Measurements from ENCODE around the gene PIEZO2. TPM values are rescaled to one million over a fixed set of nuclear protein-coding genes. Genes with fewer than 3 reads are reported as not detected.

Gene PIEZO2
- total RNA-seq, 4 donors from 2014 or later: 0.18 to 3.0 (median 0.21) TPM

GRCh38 chr18:11089931-11090715, 59.2 kb downstream of the PIEZO2 start:
- intact Hi-C loops (cut with DNase I; ENCODE audit: low total_unique reads): no loop called here
- DNase-seq (no peak), ATAC-seq (no peak)
- in situ Hi-C loops (cut with MboI; ENCODE audit: low sequenced_read_pairs in 4 of 4): no loop called here
- Histone ChIP-seq H3K27ac (no peak overlapping the region), H3K27me3 (no peaks in the 10 kb centered on the region), H3K4me3 (no peak overlapping the region), H3K4me1 (no peaks in the 10 kb centered on the region), H3K36me3 (no peaks in the 10 kb centered on the region), H3K9me3 (no peaks in the 10 kb centered on the region)
- TF ChIP-seq POLR2A (IDR thresholded peaks at IDR 0.05) (no peak), CTCF (IDR thresholded peaks at IDR 0.05 in 4 of 5, conservative IDR thresholded peaks at IDR 0.05 in 1 of 5) (no peak)

- in situ Hi-C loops (cut with MboI; ENCODE audit: low sequenced_read_pairs in 4 of 4) (no loop called here), intact Hi-C loops (cut with DNase I; ENCODE audit: low total_unique reads) (no loop called here)
- ATAC-seq (no peak), DNase-seq (no peak)
- Histone ChIP-seq H3K27me3 (no peaks in the 10 kb centered on the region), H3K4me1 (no peaks in the 10 kb centered on the region), H3K27ac (no peak overlapping the region), H3K4me3 (no peak overlapping the region), H3K9me3 (no peaks in the 10 kb centered on the region), H3K36me3 (no peaks in the 10 kb centered on the region)
- no peak for TF ChIP-seq CTCF (IDR thresholded peaks at IDR 0.05 in 4 of 5, conservative IDR thresholded peaks at IDR 0.05 in 1 of 5)
- TF ChIP-seq POLR2A (IDR thresholded peaks at IDR 0.05): no peak
Measured at GRCh38 chr18:11081009-11081532, 68.3 kb downstream of the PIEZO2 start.

GRCh38 chr18:11078491-11078890, 70.9 kb downstream of the PIEZO2 start:
- H3K27me3 ChIP-seq: no peaks in the 10 kb centered on the region
- TF ChIP-seq CTCF (IDR thresholded peaks at IDR 0.05 in 4 of 5, conservative IDR thresholded peaks at IDR 0.05 in 1 of 5): no peak
- TF ChIP-seq POLR2A (IDR thresholded peaks at IDR 0.05): no peak
- H3K36me3 ChIP-seq: no peaks in the 10 kb centered on the region
- in situ Hi-C loops (cut with MboI; ENCODE audit: low sequenced_read_pairs in 4 of 4) (no loop called here), intact Hi-C loops (cut with DNase I; ENCODE audit: low total_unique reads) (no loop called here)
- H3K4me1 ChIP-seq: peaks cover 0 to 7% of the 10 kb centered on the region in 2 donors
- H3K9me3 ChIP-seq: no peaks in the 10 kb centered on the region
- no peak overlapping the region for H3K27ac ChIP-seq
- no peak for ATAC-seq
- DNase-seq: no peak
- H3K4me3 ChIP-seq: no peak overlapping the region

GRCh38 chr18:11077548-11078187, 71.7 kb downstream of the PIEZO2 start:
- DNase-seq (no peak), ATAC-seq (no peak)
- in situ Hi-C loops (cut with MboI; ENCODE audit: low sequenced_read_pairs in 4 of 4): no loop called here
- Histone ChIP-seq H3K27ac (no peak overlapping the region), H3K36me3 (no peaks in the 10 kb centered on the region), H3K27me3 (no peaks in the 10 kb centered on the region), H3K4me3 (no peak overlapping the region), H3K4me1 (peaks cover 0 to 7% of the 10 kb centered on the region in 2 donors), H3K9me3 (no peaks in the 10 kb centered on the region)
- TF ChIP-seq CTCF (IDR thresholded peaks at IDR 0.05 in 4 of 5, conservative IDR thresholded peaks at IDR 0.05 in 1 of 5) (no peak), POLR2A (IDR thresholded peaks at IDR 0.05) (no peak)
- intact Hi-C loops (cut with DNase I; ENCODE audit: low total_unique reads): no loop called here
